HEK293T (cell line): ENCODE results near the gene KIAA0930.

Source experiments
- BHLHE40 ChIP-seq: fragments of 450-650 bp; IDR thresholded peaks from 2 replicates; pipeline ENCODE4 v1.6.1; 2016; ENCODE audit warnings: mild to moderate bottlenecking, moderate library complexity, borderline replicate concordance
- FOXA1 ChIP-seq: fragments of 450-650 bp; IDR thresholded peaks from 2 replicates; pipeline ENCODE4 v1.6.1; 2016; ENCODE audit warnings: mild to moderate bottlenecking
- FOXK2 ChIP-seq: fragments of 450-650 bp; IDR thresholded peaks from 2 replicates; pipeline ENCODE4 v1.6.1; 2016; ENCODE audit warnings: mild to moderate bottlenecking
- FOXM1 ChIP-seq: fragments of 450-650 bp; IDR thresholded peaks from 2 replicates; pipeline ENCODE4 v1.6.1; 2017; ENCODE audit warnings: mild to moderate bottlenecking, borderline replicate concordance
- HDGF ChIP-seq: fragments of 450-650 bp; IDR thresholded peaks from 2 replicates; pipeline ENCODE4 v1.6.1; 2017; ENCODE audit warnings: antibody characterized with exemption, borderline replicate concordance
- LEF1 ChIP-seq: fragments of 450-650 bp; IDR thresholded peaks from 2 replicates; pipeline ENCODE4 v1.6.1; 2017; ENCODE audit warnings: mild to moderate bottlenecking, borderline replicate concordance
- SP1 ChIP-seq: fragments of 450-650 bp; IDR thresholded peaks from 2 replicates; pipeline ENCODE4 v1.6.1; 2017
- SUZ12 ChIP-seq: fragments of 450-650 bp; IDR thresholded peaks from 2 replicates; pipeline ENCODE4 v1.6.1; 2016; ENCODE audit warnings: mild to moderate bottlenecking

DNA sequence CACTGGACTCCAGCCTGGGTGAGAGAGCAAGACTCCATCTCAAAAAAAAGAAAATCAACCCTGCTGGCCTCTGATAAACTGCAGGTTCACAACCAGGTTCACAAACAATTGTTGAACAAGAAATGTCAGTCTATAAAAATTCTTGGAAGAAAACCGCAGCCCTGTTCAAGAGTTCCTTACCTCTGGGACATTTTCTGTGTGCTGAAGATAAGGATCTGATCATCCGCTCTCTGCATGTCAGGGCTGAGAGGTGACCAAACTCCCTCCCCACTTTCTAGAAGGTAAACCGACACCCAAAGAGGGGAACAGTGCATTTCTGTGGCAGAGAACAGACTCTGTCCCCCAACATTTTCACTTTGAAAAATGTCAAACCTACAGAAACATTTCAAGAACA, 39.9 kb upstream of the KIAA0930 start:
- no peak for TF ChIP-seq FOXM1
- TF ChIP-seq HDGF, result no peak
- no peak for TF ChIP-seq BHLHE40
- no peak for TF ChIP-seq LEF1
- TF ChIP-seq FOXA1, result no peak
- no peak for TF ChIP-seq FOXK2
- TF ChIP-seq SP1, result no peak
- no peak for TF ChIP-seq SUZ12
